MCF 10A (cell line): Measurements from ENCODE around the gene CLK2. TPM values are rescaled to one million over a fixed set of nuclear protein-coding genes. Genes with fewer than 3 reads are reported as not detected.

Experiments used
- BruUV-seq: library from RNA; stranded (reverse); fragments of 400-500 nt; replicated peaks from 2 replicates; lab custom pipeline; 2021; lab: Mats Ljungman, UMichigan
- CTCF ChIA-PET: fragments of 300-600 bp; sonication (Branson Sonifier 250); formaldehyde crosslinking; extraction: SDS; loops from one replicate; lab custom pipeline; 2021; ENCODE audit warnings: antibody characterized with exemption, inconsistent platforms; lab: Yijun Ruan, JAX
- POLR2A ChIA-PET: fragments of 300-600, 350-650 bp; sonication (Branson Sonifier 250); formaldehyde crosslinking; extraction: SDS; loops from one replicate; lab custom pipeline; 2020; ENCODE audit warnings: antibody characterized with exemption, inconsistent platforms; lab: Yijun Ruan, JAX
- DNase-seq: peaks from one replicate; pipeline ENCODE4 v3.0.0-alpha.2; 2018; ENCODE audit not compliant: unreplicated experiment
- H3K27ac Mint-ChIP-seq: one replicate; pipeline ENCODE4 v1.8.0; 2022; ENCODE audit warnings: mild to moderate bottlenecking, low read depth, mixed read lengths; ENCODE audit not compliant: unreplicated experiment
- H3K27me3 Mint-ChIP-seq: one replicate; pipeline ENCODE4 v1.8.0; 2022; ENCODE audit warnings: mixed read lengths; ENCODE audit not compliant: insufficient read depth, unreplicated experiment
- H3K36me3 Mint-ChIP-seq: one replicate; pipeline ENCODE4 v1.8.0; 2022; ENCODE audit warnings: mild to moderate bottlenecking, moderate library complexity, mixed read lengths; ENCODE audit not compliant: insufficient read depth, unreplicated experiment
- H3K4me1 Mint-ChIP-seq: one replicate; pipeline ENCODE4 v1.8.0; 2022; ENCODE audit warnings: mixed read lengths; ENCODE audit not compliant: insufficient read depth, unreplicated experiment
- H3K4me3 Mint-ChIP-seq: one replicate; pipeline ENCODE4 v1.8.0; 2022; ENCODE audit warnings: mild to moderate bottlenecking, moderate library complexity, mixed read lengths; ENCODE audit not compliant: unreplicated experiment
- H3K9me3 Mint-ChIP-seq: one replicate; pipeline ENCODE4 v1.8.0; 2022; ENCODE audit warnings: mixed read lengths; ENCODE audit not compliant: unreplicated experiment
- intact Hi-C: fragments of 100-400 bp; cut with micrococcal nuclease; formaldehyde crosslinking; loops from 2 replicates; pipeline ENCODE4 v1.14.1; 2022
- total RNA-seq: library from RNA; stranded (reverse); gene quantifications from 2 replicates; pipeline ENCODE4 v1.2.3, GENCODE V29; 2022
- TF ChIP-seq, protein P1 (sequence below): fragments of 200-600 bp; IDR thresholded peaks from one replicate; pipeline ENCODE4 v1.8.0; 2022; ENCODE audit warnings: antibody characterized with exemption, mild to moderate bottlenecking; ENCODE audit not compliant: unreplicated experiment

CLK2 gene
- total RNA-seq, 1 experiment from 2014 or later: 78.6 TPM

DNA sequence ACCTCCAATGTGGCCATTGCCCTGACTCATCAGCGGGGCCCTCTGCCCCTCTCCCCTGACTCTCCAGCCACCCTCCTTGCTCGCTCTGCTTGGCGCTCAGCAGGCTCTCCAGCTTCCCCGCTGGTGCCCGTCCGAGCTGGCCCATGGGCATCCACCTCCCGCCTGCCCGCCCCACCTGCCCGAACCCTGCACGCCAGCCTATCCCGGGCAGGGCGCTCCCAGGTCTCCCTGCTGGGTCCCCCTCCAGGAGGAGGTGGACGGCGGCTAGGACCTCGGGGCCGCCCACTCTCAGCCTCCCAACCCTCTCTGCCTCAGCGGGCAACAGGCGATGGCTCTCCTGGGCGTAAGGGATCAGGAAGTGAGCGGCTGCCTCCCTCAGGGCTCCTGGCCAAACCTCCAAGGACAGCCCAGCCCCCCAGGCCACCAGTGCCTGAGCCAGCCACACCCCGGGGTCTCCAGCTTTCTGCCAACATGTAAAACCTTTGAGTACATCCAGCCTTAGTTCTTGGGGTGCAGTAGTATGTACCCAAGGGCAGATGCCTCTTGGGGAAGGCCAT lies 14.8 kb upstream of the CLK2 start:
- Mint-ChIP-seq H3K4me1 (no peaks in the 10 kb centered on the region), H3K9me3 (no peaks in the 10 kb centered on the region), H3K27me3 (peaks cover 9% of the 10 kb centered on the region), H3K4me3 (no peak overlapping the region), H3K36me3 (no peaks in the 10 kb centered on the region), H3K27ac (no peak overlapping the region)
- ChIA-PET POLR2A (interaction anchor here (0.8 to 1.1 kb wide), 2 partner anchors 16 to 20 kb away, joined by 3 read pairs; no protein-coding TSS in a partner anchor), CTCF (interaction anchor here (0.6 to 1.1 kb wide), 4 partner anchors 12 to 1694 kb away, joined by 3 to 4 read pairs (median 3); no protein-coding TSS in a partner anchor)
- BruUV-seq: no TSS peak
- no peak for DNase-seq
- TF ChIP-seq, protein P1, sequence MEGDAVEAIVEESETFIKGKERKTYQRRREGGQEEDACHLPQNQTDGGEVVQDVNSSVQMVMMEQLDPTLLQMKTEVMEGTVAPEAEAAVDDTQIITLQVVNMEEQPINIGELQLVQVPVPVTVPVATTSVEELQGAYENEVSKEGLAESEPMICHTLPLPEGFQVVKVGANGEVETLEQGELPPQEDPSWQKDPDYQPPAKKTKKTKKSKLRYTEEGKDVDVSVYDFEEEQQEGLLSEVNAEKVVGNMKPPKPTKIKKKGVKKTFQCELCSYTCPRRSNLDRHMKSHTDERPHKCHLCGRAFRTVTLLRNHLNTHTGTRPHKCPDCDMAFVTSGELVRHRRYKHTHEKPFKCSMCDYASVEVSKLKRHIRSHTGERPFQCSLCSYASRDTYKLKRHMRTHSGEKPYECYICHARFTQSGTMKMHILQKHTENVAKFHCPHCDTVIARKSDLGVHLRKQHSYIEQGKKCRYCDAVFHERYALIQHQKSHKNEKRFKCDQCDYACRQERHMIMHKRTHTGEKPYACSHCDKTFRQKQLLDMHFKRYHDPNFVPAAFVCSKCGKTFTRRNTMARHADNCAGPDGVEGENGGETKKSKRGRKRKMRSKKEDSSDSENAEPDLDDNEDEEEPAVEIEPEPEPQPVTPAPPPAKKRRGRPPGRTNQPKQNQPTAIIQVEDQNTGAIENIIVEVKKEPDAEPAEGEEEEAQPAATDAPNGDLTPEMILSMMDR: no peak
- intact Hi-C loops: no loop called here

DNA sequence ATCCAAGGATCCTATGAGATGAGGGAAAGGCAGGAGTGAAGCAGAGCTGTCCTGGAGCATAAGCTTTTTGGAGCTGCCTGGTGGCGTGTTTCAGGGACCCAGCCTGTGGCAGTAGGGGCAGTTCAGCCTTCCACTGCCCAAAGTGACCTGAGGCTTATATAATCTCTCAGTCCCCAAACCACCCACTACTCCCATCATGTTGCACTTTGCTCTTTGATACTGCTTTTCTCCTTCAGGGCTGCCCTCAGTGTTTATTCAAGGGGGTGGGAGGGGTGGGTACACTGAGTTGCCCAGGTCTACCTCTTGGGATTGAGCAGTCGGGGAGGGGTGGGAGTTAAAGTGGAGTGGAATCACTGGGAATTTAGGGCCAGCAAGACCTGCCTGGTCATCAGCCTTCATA lies 13.2 kb upstream of the CLK2 start:
- no peaks in the 10 kb centered on the region for H3K9me3 Mint-ChIP-seq
- ChIA-PET POLR2A (interaction anchor here (0.6 to 1.1 kb wide), 3 partner anchors 13 to 303 kb away, joined by 3 read pairs; partner anchors contain the start of genes CLK2 and FDPS), CTCF (interaction anchor here (1.1 to 2.2 kb wide), 2 partner anchors 36 to 39 kb away, joined by 3 to 10 read pairs; no protein-coding TSS in a partner anchor)
- H3K27ac Mint-ChIP-seq: no peak overlapping the region
- H3K4me1 Mint-ChIP-seq: no peaks in the 10 kb centered on the region
- TF ChIP-seq, protein P1: no peak
- DNase-seq: no peak
- peaks cover 4% of the 10 kb centered on the region for H3K27me3 Mint-ChIP-seq
- H3K36me3 Mint-ChIP-seq: no peaks in the 10 kb centered on the region
- no peak overlapping the region for H3K4me3 Mint-ChIP-seq
- intact Hi-C loops: no loop called here
- BruUV-seq: no TSS peak

DNA sequence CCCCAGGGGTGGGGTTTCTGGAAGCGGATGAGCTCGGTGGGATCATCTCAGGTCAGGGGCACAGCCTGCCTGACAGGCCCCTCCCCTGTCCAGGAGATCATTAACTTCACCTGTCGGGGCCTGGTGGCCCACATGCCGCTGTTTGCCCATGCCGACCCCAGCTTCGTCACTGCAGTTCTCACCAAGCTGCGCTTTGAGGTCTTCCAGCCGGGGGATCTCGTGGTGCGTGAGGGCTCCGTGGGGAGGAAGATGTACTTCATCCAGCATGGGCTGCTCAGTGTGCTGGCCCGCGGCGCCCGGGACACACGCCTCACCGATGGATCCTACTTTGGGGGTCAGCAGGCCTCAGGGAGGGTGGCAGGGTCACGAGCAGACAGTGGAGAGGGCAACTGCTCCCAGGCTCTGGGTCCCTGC lies 12.3 kb upstream of the CLK2 start:
- no peaks in the 10 kb centered on the region for H3K4me1 Mint-ChIP-seq
- no TSS peak for BruUV-seq
- H3K27me3 Mint-ChIP-seq: no peaks in the 10 kb centered on the region
- ChIA-PET POLR2A (interaction anchor here (0.6 to 1.1 kb wide), 2 partner anchors 12 to 180 kb away, joined by 3 read pairs; partner anchors contain the start of gene CLK2), CTCF (interaction anchor here (0.6 to 2.2 kb wide), 4 partner anchors 12 to 38 kb away, joined by 3 to 10 read pairs (median 4); no protein-coding TSS in a partner anchor)
- no peak for DNase-seq
- intact Hi-C loops: no loop called here
- no peaks in the 10 kb centered on the region for H3K9me3 Mint-ChIP-seq
- H3K27ac Mint-ChIP-seq: no peak overlapping the region
- no peaks in the 10 kb centered on the region for H3K36me3 Mint-ChIP-seq
- no peak overlapping the region for H3K4me3 Mint-ChIP-seq
- TF ChIP-seq, protein P1: no peak

DNA sequence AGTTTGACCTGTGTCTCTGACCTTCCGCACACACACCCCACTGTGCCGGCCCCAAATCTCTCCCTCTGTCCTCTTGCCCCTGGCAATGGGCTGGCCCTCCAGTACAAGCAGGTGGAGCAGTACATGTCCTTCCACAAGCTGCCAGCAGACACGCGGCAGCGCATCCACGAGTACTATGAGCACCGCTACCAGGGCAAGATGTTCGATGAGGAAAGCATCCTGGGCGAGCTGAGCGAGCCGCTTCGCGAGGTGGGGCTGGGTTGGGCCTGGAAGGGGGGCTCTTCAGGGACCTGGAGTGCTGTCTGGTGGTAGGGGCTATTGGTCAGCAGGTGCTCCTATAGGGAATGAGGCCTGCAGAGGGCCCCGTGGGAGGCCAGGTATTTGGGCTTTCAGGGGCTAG lies 11.8 kb upstream of the CLK2 start:
- Mint-ChIP-seq H3K36me3 (no peaks in the 10 kb centered on the region), H3K9me3 (no peaks in the 10 kb centered on the region), H3K27ac (no peak overlapping the region), H3K4me3 (no peak overlapping the region), H3K4me1 (no peaks in the 10 kb centered on the region), H3K27me3 (no peaks in the 10 kb centered on the region)
- TF ChIP-seq, protein P1: no peak
- ChIA-PET CTCF (interaction anchor here (0.6 to 2.2 kb wide), 2 partner anchors 27 to 34 kb away, joined by 3 to 10 read pairs; no protein-coding TSS in a partner anchor), POLR2A (interaction anchor here (0.6 kb wide), 1 partner anchor 107 kb away, joined by 3 read pairs; no protein-coding TSS in a partner anchor)
- no TSS peak for BruUV-seq
- DNase-seq: no peak
- intact Hi-C loops: no loop called here
